Smooth muscle cell (in vitro differentiated cells): Measurements from ENCODE around the gene STOM. TPM values are rescaled to one million over a fixed set of nuclear protein-coding genes. Genes with fewer than 3 reads are reported as not detected.

Experiments
- DNase-seq: peaks from one replicate; lab custom pipeline; 2025; ENCODE audit not compliant: unreplicated experiment; lab: John Stamatoyannopoulos, UW
- H2AFZ ChIP-seq: fragments of 200-600 bp; sonication (generic); 2 replicates; pipeline ENCODE4 v1.6.0; 2016; ENCODE audit warnings: antibody characterized with exemption, low read depth, mild to moderate bottlenecking
- H3F3A ChIP-seq: fragments of 200-600 bp; sonication (generic); 2 replicates; pipeline ENCODE4 v1.6.0; 2017; ENCODE audit warnings: antibody characterized with exemption, low read depth
- H3K27ac ChIP-seq: fragments of 200-600 bp; sonication (generic); 2 replicates; pipeline ENCODE4 v1.5.1; 2016; ENCODE audit warnings: low read depth, mild to moderate bottlenecking
- H3K27me3 ChIP-seq: fragments of 200-600 bp; sonication (generic); 2 replicates; pipeline ENCODE4 v1.6.1; 2016; ENCODE audit warnings: low read depth, mild to moderate bottlenecking
- H3K36me3 ChIP-seq: fragments of 200-600 bp; sonication (generic); 2 replicates; pipeline ENCODE4 v1.5.1; 2016; ENCODE audit warnings: low read depth
- H3K4me1 ChIP-seq: fragments of 200-600 bp; sonication (generic); 2 replicates; pipeline ENCODE4 v1.5.1; 2016; ENCODE audit warnings: low read depth
- H3K4me2 ChIP-seq: fragments of 200-600 bp; sonication (generic); 2 replicates; pipeline ENCODE4 v1.6.0; 2016; ENCODE audit warnings: mild to moderate bottlenecking
- H3K4me3 ChIP-seq: fragments of 200-600 bp; sonication (generic); 2 replicates; pipeline ENCODE4 v1.5.1; 2016; ENCODE audit warnings: mild to moderate bottlenecking
- H3K79me2 ChIP-seq: fragments of 200-600 bp; sonication (generic); 2 replicates; pipeline ENCODE4 v1.6.0; 2016; ENCODE audit warnings: low read depth, mild to moderate bottlenecking
- H3K9ac ChIP-seq: fragments of 200-600 bp; sonication (generic); 2 replicates; pipeline ENCODE4 v1.6.0; 2016; ENCODE audit warnings: low read depth
- H3K9me3 ChIP-seq: fragments of 200-600 bp; sonication (generic); replicated peaks from 2 replicates; pipeline ENCODE4 v1.5.1; 2016; ENCODE audit warnings: low read depth
- H4K20me1 ChIP-seq: fragments of 200-600 bp; sonication (generic); 2 replicates; pipeline ENCODE4 v1.6.0; 2016; ENCODE audit warnings: low read depth
- WGBS: methylation state at CpG from one replicate; pipeline ENCODE4 v1.1.7; 2016; ENCODE audit warnings: low lambda C conversion rate; 5-methylcytosine and 5-hydroxymethylcytosine counted together
- polyA plus RNA-seq: library from polyadenylated mRNA; unstranded; fragments of >200 nt; fragmentation: Nextera tagmentation; extraction: Ambion mirVana; gene quantifications from 2 replicates; pipeline ENCODE4 v1.2.1, GENCODE V29; 2016
- total RNA-seq: library from RNA; depleted of rRNA; stranded (reverse); fragments of >200 nt; gene quantifications from 2 replicates; pipeline ENCODE4 v1.2.3, GENCODE V29; 2014
- TF ChIP-seq, protein P1 (sequence below): fragments of 200-600 bp; sonication (generic); IDR thresholded peaks from 2 replicates; pipeline ENCODE4 v1.5.1; 2017; ENCODE audit warnings: borderline replicate concordance, mild to moderate bottlenecking, antibody characterized with exemption; ENCODE audit not compliant: insufficient read depth, poor library complexity, severe bottlenecking

Gene STOM
- total and polyA plus RNA-seq, 2 experiments from 2014 or later = 105 to 187 TPM

DNA sequence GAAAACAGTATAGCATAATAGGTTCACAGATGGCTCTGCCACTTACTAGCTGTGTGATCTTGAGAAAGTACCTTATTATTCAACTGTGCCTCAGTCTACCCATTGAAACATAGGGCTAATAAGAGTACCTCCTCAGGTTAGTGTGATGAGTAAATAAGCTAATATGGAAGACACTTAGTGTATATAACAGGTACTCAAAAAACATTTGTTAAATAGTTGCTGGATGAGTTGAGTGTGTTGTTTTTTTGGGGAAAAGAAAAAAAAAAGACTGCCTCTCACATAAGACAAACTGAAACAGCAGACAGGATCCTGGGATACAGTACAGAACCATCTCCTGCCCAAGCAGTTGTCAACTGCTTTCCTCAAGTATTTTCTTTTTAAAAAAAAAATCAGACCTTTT is 5.2 kb downstream of the STOM start:
- Histone ChIP-seq H3K4me1 (peaks cover 74% of the 10 kb centered on the region), H3K9ac (peak overlapping the region; percentile 38), H3K36me3 (no peaks in the 10 kb centered on the region), H2AFZ (no peak overlapping the region), H3K9me3 (no peaks in the 10 kb centered on the region), H3K4me3 (no peak overlapping the region), H4K20me1 (peaks cover 8% of the 10 kb centered on the region), H3K27ac (peak overlapping the region; percentile 91), H3F3A (peaks cover 57% of the 10 kb centered on the region), H3K4me2 (peak overlapping the region; percentile 86), H3K27me3 (no peaks in the 10 kb centered on the region), H3K79me2 (peaks cover 83% of the 10 kb centered on the region)
- TF ChIP-seq, protein P1, sequence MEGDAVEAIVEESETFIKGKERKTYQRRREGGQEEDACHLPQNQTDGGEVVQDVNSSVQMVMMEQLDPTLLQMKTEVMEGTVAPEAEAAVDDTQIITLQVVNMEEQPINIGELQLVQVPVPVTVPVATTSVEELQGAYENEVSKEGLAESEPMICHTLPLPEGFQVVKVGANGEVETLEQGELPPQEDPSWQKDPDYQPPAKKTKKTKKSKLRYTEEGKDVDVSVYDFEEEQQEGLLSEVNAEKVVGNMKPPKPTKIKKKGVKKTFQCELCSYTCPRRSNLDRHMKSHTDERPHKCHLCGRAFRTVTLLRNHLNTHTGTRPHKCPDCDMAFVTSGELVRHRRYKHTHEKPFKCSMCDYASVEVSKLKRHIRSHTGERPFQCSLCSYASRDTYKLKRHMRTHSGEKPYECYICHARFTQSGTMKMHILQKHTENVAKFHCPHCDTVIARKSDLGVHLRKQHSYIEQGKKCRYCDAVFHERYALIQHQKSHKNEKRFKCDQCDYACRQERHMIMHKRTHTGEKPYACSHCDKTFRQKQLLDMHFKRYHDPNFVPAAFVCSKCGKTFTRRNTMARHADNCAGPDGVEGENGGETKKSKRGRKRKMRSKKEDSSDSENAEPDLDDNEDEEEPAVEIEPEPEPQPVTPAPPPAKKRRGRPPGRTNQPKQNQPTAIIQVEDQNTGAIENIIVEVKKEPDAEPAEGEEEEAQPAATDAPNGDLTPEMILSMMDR = no peak
- no peak for DNase-seq

DNA sequence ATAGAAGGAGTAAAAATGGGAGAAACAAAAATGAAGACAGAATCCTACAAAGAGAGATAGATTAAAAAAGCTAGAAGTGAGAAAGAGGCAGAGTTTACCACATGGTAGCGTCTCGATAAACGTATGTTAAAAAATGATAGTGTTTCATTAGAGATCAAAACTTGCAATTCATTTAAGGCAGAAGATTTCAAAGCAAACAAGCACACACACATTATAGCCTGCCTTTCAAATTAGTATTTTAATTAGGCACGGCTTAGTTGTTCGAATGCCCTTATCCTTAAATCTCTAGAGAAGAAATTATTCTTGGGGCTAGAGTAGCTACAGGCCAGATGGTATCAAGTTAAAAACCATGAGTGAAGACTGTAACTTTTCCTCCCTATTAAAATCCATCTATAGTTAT is 6.0 kb downstream of the STOM start:
- H3K9me3 ChIP-seq = no peaks in the 10 kb centered on the region
- peak overlapping the region; percentile 86 for H3K4me2 ChIP-seq
- no peaks in the 10 kb centered on the region for H3K36me3 ChIP-seq
- peaks cover 83% of the 10 kb centered on the region for H3K79me2 ChIP-seq
- peaks cover 6% of the 10 kb centered on the region for H4K20me1 ChIP-seq
- H3K27me3 ChIP-seq = no peaks in the 10 kb centered on the region
- H3K9ac ChIP-seq = peak overlapping the region; percentile 38
- TF ChIP-seq, protein P1 = no peak
- H3F3A ChIP-seq = peaks cover 57% of the 10 kb centered on the region
- H2AFZ ChIP-seq = no peak overlapping the region
- peak overlapping the region; percentile 91 for H3K27ac ChIP-seq
- H3K4me3 ChIP-seq = peak overlapping the region; percentile 9
- 49% methylated on average over 5 of the region's 5 CpGs for WGBS
- peaks cover 78% of the 10 kb centered on the region for H3K4me1 ChIP-seq
- no peak for DNase-seq

DNA sequence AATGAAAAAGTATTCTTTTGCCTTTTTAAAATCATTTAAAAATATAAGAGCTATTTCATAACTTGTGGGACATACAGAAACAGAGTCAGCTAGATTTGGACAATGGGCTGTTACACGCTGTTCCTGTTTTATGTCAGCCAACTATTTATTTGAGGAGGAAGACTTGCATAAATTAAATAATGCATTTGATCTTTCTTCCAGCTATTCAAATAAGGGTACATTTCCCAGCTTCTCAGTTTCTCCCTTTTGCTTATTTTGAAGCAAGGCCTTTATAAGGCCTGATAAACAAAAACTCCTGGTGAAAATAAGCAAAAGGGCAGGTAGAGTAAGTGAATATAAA is 6.5 kb downstream of the STOM start:
- Histone ChIP-seq H3K27ac (peak overlapping the region; percentile 91), H3K79me2 (peaks cover 83% of the 10 kb centered on the region)
- 69% methylated on average over 1 of the region's 1 CpG for WGBS

More for the DNA sequence above, 6.5 kb downstream of the STOM start:
- Histone ChIP-seq H2AFZ (no peak overlapping the region), H3K4me1 (peaks cover 73% of the 10 kb centered on the region), H3K27me3 (no peaks in the 10 kb centered on the region), H3K9me3 (no peaks in the 10 kb centered on the region), H3K4me2 (peak overlapping the region; percentile 86), H4K20me1 (peaks cover 1% of the 10 kb centered on the region), H3F3A (peaks cover 57% of the 10 kb centered on the region), H3K9ac (peak overlapping the region; percentile 38), H3K36me3 (no peaks in the 10 kb centered on the region), H3K4me3 (peak overlapping the region; percentile 9)
- TF ChIP-seq, protein P1 = no peak
- no peak for DNase-seq
